Endothelial cell of umbilical vein (primary cell): Measurements from ENCODE around the gene ADD2. TPM values are rescaled to one million over a fixed set of nuclear protein-coding genes. Genes with fewer than 3 reads are reported as not detected.

ENCODE experiments used
- BruUV-seq: library from RNA; stranded (reverse); fragments of 400-500 nt; replicated peaks from 2 replicates; lab custom pipeline; 2021; lab: Mats Ljungman, UMichigan
- CTCF ChIA-PET: fragments of 300-600, 350-600 bp; sonication (Branson Sonifier 250); formaldehyde crosslinking; loops from one replicate; lab custom pipeline; 2021; ENCODE audit warnings: antibody characterized with exemption, inconsistent platforms; lab: Charles Lee
- POLR2A ChIA-PET: fragments of 300-600, 350-600 bp; sonication (Branson Sonifier 250); formaldehyde crosslinking; loops from one replicate; lab custom pipeline; 2021; ENCODE audit warnings: antibody characterized with exemption, inconsistent platforms; lab: Charles Lee
- DNase-seq: peaks from one replicate; pipeline ENCODE4 v3.0.0-alpha.2; 2011; ENCODE audit warnings: low read depth, low spot score
- FAIRE-seq: peaks from 2 replicates; lab custom pipeline; 2011; peaks lifted over from hg19 to GRCh38; lab: Jason Lieb, UNC
- H2AFZ ChIP-seq: 2 replicates; pipeline ENCODE4 v1.6.0; 2012; ENCODE audit warnings: low read depth, low read length, control low read depth, inconsistent platforms
- H3K27ac ChIP-seq: 2 replicates; pipeline ENCODE4 v1.5.1; 2011; ENCODE audit warnings: low read depth, mild to moderate bottlenecking, control low read depth, low read length, moderate library complexity; ENCODE audit not compliant: insufficient read depth
- H3K27me3 ChIP-seq, 2 experiments: 2 replicates each; pipeline versions ENCODE4 v1.6.0 to v1.6.1; 2011; ENCODE audit warnings: low read length in 2 of 2, mixed read lengths in 1 of 2; ENCODE audit not compliant: control insufficient read depth in 2 of 2, insufficient read depth in 2 of 2
- H3K36me3 ChIP-seq, 2 experiments: 2 replicates in 1 of 2; 3 replicates in 1 of 2; pipeline ENCODE4 v1.5.1; 2011; ENCODE audit warnings: low read length in 2 of 2, mild to moderate bottlenecking in 1 of 2, moderate library complexity in 1 of 2; ENCODE audit not compliant: control insufficient read depth in 2 of 2, insufficient read depth in 2 of 2; ENCODE audit errors: extremely low read depth in 1 of 2
- H3K4me1 ChIP-seq: 3 replicates; pipeline ENCODE4 v1.5.1; 2011; ENCODE audit warnings: mild to moderate bottlenecking, low read length; ENCODE audit not compliant: control insufficient read depth, insufficient read depth; ENCODE audit errors: extremely low read depth
- H3K4me2 ChIP-seq: 2 replicates; pipeline ENCODE4 v1.6.1; 2011; ENCODE audit warnings: low read length, control low read depth, mixed read lengths; ENCODE audit not compliant: insufficient read depth
- H3K4me3 ChIP-seq, 3 experiments: fragments of 200-600 bp in 1 of 3; sonication (generic), shearing (Covaris generic) in 1 of 3; replicated peaks in 1 of 3; 2 replicates each; pipeline ENCODE4 v1.5.1; 2011 to 2016; ENCODE audit warnings: control low read depth in 3 of 3, low read length in 3 of 3, mild to moderate bottlenecking in 2 of 3, inconsistent platforms in 1 of 3, low read depth in 1 of 3, moderate library complexity in 1 of 3; ENCODE audit not compliant: insufficient read depth in 1 of 3
- H3K79me2 ChIP-seq: 2 replicates; pipeline ENCODE4 v1.6.0; 2012; ENCODE audit warnings: low read length, inconsistent platforms; ENCODE audit not compliant: control insufficient read depth, insufficient read depth
- H3K9ac ChIP-seq: replicated peaks from 2 replicates; pipeline ENCODE3; 2011; ENCODE audit warnings: low read length, control low read depth; ENCODE audit not compliant: insufficient read depth; ENCODE audit errors: extremely low read depth
- H3K9me1 ChIP-seq: replicated peaks from 3 replicates; pipeline ENCODE4 v1.6.0; 2011; ENCODE audit warnings: mild to moderate bottlenecking, low read length; ENCODE audit not compliant: control insufficient read depth, insufficient read depth; ENCODE audit errors: extremely low read depth
- H3K9me3 ChIP-seq: replicated peaks from 2 replicates; pipeline ENCODE4 v1.5.1; 2012; ENCODE audit warnings: low read length, inconsistent platforms; ENCODE audit not compliant: control insufficient read depth, insufficient read depth
- H4K20me1 ChIP-seq: replicated peaks from 2 replicates; pipeline ENCODE3; 2011; ENCODE audit warnings: mild to moderate bottlenecking, low read length; ENCODE audit not compliant: control insufficient read depth, insufficient read depth; ENCODE audit errors: extremely low read depth
- CTCF ChIP-seq, 2 donors: IDR thresholded peaks; 1 replicate in 1 of 2; 2 replicates in 1 of 2; pipeline ENCODE4 v1.5.1; 2011; ENCODE audit warnings: low read length in 2 of 2, mild to moderate bottlenecking in 2 of 2, moderate library complexity in 2 of 2, control low read depth in 1 of 2, inconsistent platforms in 1 of 2, low read depth in 1 of 2; ENCODE audit not compliant: insufficient read depth in 1 of 2; ENCODE audit errors: extremely low read depth in 1 of 2
- GATA2 ChIP-seq: IDR thresholded peaks from 2 replicates; pipeline ENCODE4 v1.7.0; 2011; ENCODE audit warnings: low read depth, mild to moderate bottlenecking, moderate library complexity, mixed read lengths, low read length; ENCODE audit not compliant: insufficient read length, insufficient read depth
- MAX ChIP-seq: IDR thresholded peaks from 2 replicates; pipeline ENCODE4 v1.6.1; 2011; ENCODE audit not compliant: insufficient read depth, insufficient read length
- MYC ChIP-seq: IDR thresholded peaks from one replicate; pipeline ENCODE4 v1.6.1; 2011; ENCODE audit warnings: mild to moderate bottlenecking, low read depth, low read length
- POLR2AphosphoS5 ChIP-seq: IDR thresholded peaks from 2 replicates; pipeline ENCODE4 v1.6.1; 2012; ENCODE audit warnings: low read depth, mild to moderate bottlenecking, control low read depth, low read length, moderate library complexity; ENCODE audit not compliant: insufficient read depth
- dilution Hi-C: fragments of 300-500 bp; cut with MboI; formaldehyde crosslinking; loops from one replicate; pipeline ENCODE4 v1.15.0; 2019; ENCODE audit warnings: low sequenced_read_pairs; ENCODE audit not compliant: extremely low pct_ligation_motif_present
- intact Hi-C: fragments of 100-400 bp; cut with micrococcal nuclease; formaldehyde crosslinking; loops from one replicate; pipeline ENCODE4 v1.10.0; 2022
- polyA plus RNA-seq, 4 experiments: library from polyadenylated mRNA; depleted of rRNA in 3 of 4; stranded (reverse) in 3 of 4; unstranded in 1 of 4; fragments of >200 nt; gene quantifications; 2 replicates each; pipeline versions ENCODE4 v1.2.1 to v1.2.3, GENCODE V29; 2011 to 2012; ENCODE audit warnings: missing spikeins in 1 of 4
- total RNA-seq: library from RNA; stranded (reverse); gene quantifications from 2 replicates; pipeline ENCODE4 v1.2.3, GENCODE V29; 2021

ADD2 gene
- total and polyA plus RNA-seq, 2 donors (not counting 3 experiments of a cell fraction or from before 2014, with no cell fraction given) = 0.17 TPM; not detected in 1

GRCh38 chr2:70706026-70706795 is 61.8 kb downstream of the ADD2 start:
- Histone ChIP-seq H3K9me1 (no peaks in the 10 kb centered on the region), H2AFZ (no peak overlapping the region), H3K79me2 (no peaks in the 10 kb centered on the region), H3K4me2 (no peak overlapping the region), H3K27me3 (no peaks in the 10 kb centered on the region), H3K9ac (no peak overlapping the region), H3K27ac (no peak overlapping the region), H4K20me1 (no peaks in the 10 kb centered on the region), H3K4me3 (no peak overlapping the region), H3K9me3 (no peaks in the 10 kb centered on the region), H3K36me3 (no peaks in the 10 kb centered on the region), H3K4me1 (no peaks in the 10 kb centered on the region)
- dilution Hi-C loops = no loop called here
- DNase-seq = no peak
- BruUV-seq = no TSS peak
- FAIRE-seq = no peak
- CTCF ChIA-PET = no interaction called here
- TF ChIP-seq CTCF (IDR thresholded peaks at IDR 0.05; ENCODE audit: extremely low read depth in 1 of 2, insufficient read depth in 1 of 2, low read depth in 1 of 2, low read length in 2 of 2) (no peak), POLR2AphosphoS5 (no peak), GATA2 (no peak), MYC (no peak), MAX (no peak)
- intact Hi-C loops = no loop called here
- POLR2A ChIA-PET = no interaction called here
